K562 (cell line): Measurements from ENCODE around the gene GPX6. TPM values are rescaled to one million over a fixed set of nuclear protein-coding genes. Genes with fewer than 3 reads are reported as not detected.

ENCODE experiments used
- BRD4 ChIP-seq: fragments of 200-600 bp; sonication (generic); IDR thresholded peaks from 2 replicates; pipeline ENCODE4 v1.6.1; 2017; ENCODE audit warnings: inconsistent platforms
- CHD1 ChIP-seq: fragments of 200-600 bp; sonication (generic); IDR thresholded peaks from one replicate; pipeline ENCODE4 v1.6.1; 2012; ENCODE audit warnings: mild to moderate bottlenecking, moderate library complexity, low read length, inconsistent platforms
- CXXC5 ChIP-seq: fragments of 250-450 bp; sonication (Bioruptor Pico); IDR thresholded peaks from 2 replicates; pipeline ENCODE4 v1.8.0; 2022; ENCODE audit warnings: inconsistent platforms, mild to moderate bottlenecking, moderate library complexity
- FOS ChIP-seq: IDR thresholded peaks from 3 replicates; pipeline ENCODE4 v1.6.1; 2011; ENCODE audit not compliant: insufficient read length; ENCODE audit errors: extremely low read depth
- FOXM1 ChIP-seq, 2 experiments: fragments of 450-650 bp in 1 of 2; sonication (generic) in 1 of 2; formaldehyde crosslinking in 1 of 2; IDR thresholded peaks; 2 replicates each; pipeline versions ENCODE4 v1.6.1 to v1.9.0; 2017 to 2022; ENCODE audit warnings: low read depth in 2 of 2, mild to moderate bottlenecking in 2 of 2, missing genetic modification reagents in 1 of 2, moderate library complexity in 1 of 2
- GABPB2 ChIP-seq: fragments of 250-450 bp; sonication (Bioruptor Pico); conservative IDR thresholded peaks from 2 replicates; pipeline ENCODE4 v1.5.1; 2021; ENCODE audit warnings: mild to moderate bottlenecking
- HDAC1 ChIP-seq, 2 experiments: fragments of 450-650 bp; IDR thresholded peaks; 2 replicates each; pipeline ENCODE4 v1.6.1; 2016 to 2017; ENCODE audit warnings: inconsistent platforms in 1 of 2, mild to moderate bottlenecking in 1 of 2, moderate library complexity in 1 of 2
- KLF16 ChIP-seq: IDR thresholded peaks from 2 replicates; pipeline ENCODE4 v1.6.1; 2016; ENCODE audit warnings: antibody characterized with exemption
- LEF1 ChIP-seq: fragments of 450-650 bp; IDR thresholded peaks from 2 replicates; pipeline ENCODE4 v1.6.1; 2016; ENCODE audit warnings: mild to moderate bottlenecking
- MNT ChIP-seq, 2 experiments: fragments of 450-650 bp; conservative IDR thresholded peaks; 2 replicates each; pipeline ENCODE4 v1.6.1; 2017; ENCODE audit warnings: mild to moderate bottlenecking in 2 of 2, moderate library complexity in 2 of 2
- NCOR1 ChIP-seq: fragments of 450-650 bp; IDR thresholded peaks from 2 replicates; pipeline ENCODE4 v1.6.1; 2016; ENCODE audit warnings: mild to moderate bottlenecking, moderate library complexity
- NFATC3 ChIP-seq: fragments of 450-650 bp; IDR thresholded peaks from 2 replicates; pipeline ENCODE4 v1.6.1; 2017; ENCODE audit warnings: mild to moderate bottlenecking
- NR4A1 ChIP-seq, 2 experiments: fragments of 250-450 bp in 1 of 2; fragments of 450-650 bp in 1 of 2; sonication (Bioruptor Pico) in 1 of 2; IDR thresholded peaks; 2 replicates each; pipeline versions ENCODE4 v1.4.0 to v1.6.1; 2016 to 2020; ENCODE audit warnings: mild to moderate bottlenecking in 2 of 2, missing compliant biosample characterization in 1 of 2, missing genetic modification characterization in 1 of 2, moderate library complexity in 1 of 2
- PML ChIP-seq: IDR thresholded peaks from 2 replicates; pipeline ENCODE4 v1.6.1; 2012; ENCODE audit warnings: low read length, inconsistent platforms
- POLR2B ChIP-seq: fragments of 450-650 bp; IDR thresholded peaks from 2 replicates; pipeline ENCODE4 v1.6.1; 2018; ENCODE audit warnings: low read depth; ENCODE audit not compliant: partially characterized antibody
- RCOR1 ChIP-seq, 2 experiments: IDR thresholded peaks; 2 replicates each; pipeline ENCODE4 v1.6.1; 2012; ENCODE audit warnings: low read depth in 2 of 2, low read length in 2 of 2, borderline replicate concordance in 1 of 2, improper control_type of control experiment in 1 of 2
- SOX6 ChIP-seq: fragments of 450-650 bp; IDR thresholded peaks from 2 replicates; pipeline ENCODE4 v1.6.1; 2014; ENCODE audit warnings: mild to moderate bottlenecking
- SRSF1 ChIP-seq: fragments of 200-400 bp; formaldehyde crosslinking; IDR thresholded peaks from 2 replicates; pipeline ENCODE4 v1.6.1; 2017; ENCODE audit warnings: mild to moderate bottlenecking, low read depth, low read length, moderate library complexity
- THRB ChIP-seq: fragments of 450-650 bp; formaldehyde crosslinking; conservative IDR thresholded peaks from 2 replicates; pipeline ENCODE4 v1.4.0; 2022; ENCODE audit warnings: mild to moderate bottlenecking, missing genetic modification characterization
- TRIM24 ChIP-seq, 2 experiments: fragments of 450-650 bp; IDR thresholded peaks; 2 replicates each; pipeline ENCODE4 v1.6.1; 2016
- ZBTB2 ChIP-seq: fragments of 450-650 bp; IDR thresholded peaks from 2 replicates; pipeline ENCODE4 v1.6.1; 2016; ENCODE audit warnings: antibody characterized with exemption
- ZNF124 ChIP-seq: sonication (generic); formaldehyde crosslinking; IDR thresholded peaks from 2 replicates; pipeline ENCODE4 v1.8.1; 2022; ENCODE audit warnings: missing genetic modification reagents
- ZNF24 ChIP-seq: fragments of 450-650 bp; IDR thresholded peaks from 2 replicates; pipeline ENCODE4 v1.6.1; 2016
- polyA plus RNA-seq, 8 experiments: library from polyadenylated mRNA; depleted of rRNA in 4 of 8; stranded (reverse) in 5 of 8; unstranded in 3 of 8; fragments of >200 nt; fragmentation: Nextera tagmentation in 2 of 8; fragmentation: Illumina TruSeq in 1 of 8; extraction: Ambion mirVana in 2 of 8; extraction: Trizol in 1 of 8; gene quantifications; 2 replicates each; pipeline versions ENCODE4 v1.2.1 to v1.2.3, GENCODE V29; 2011 to 2014; ENCODE audit warnings: inconsistent platforms in 1 of 8, missing spikeins in 1 of 8
- total RNA-seq, 7 experiments: library from RNA; depleted of rRNA in 6 of 7; stranded (reverse); fragments of >200 nt in 6 of 7; fragmentation: Illumina TruSeq in 2 of 7; extraction: Trizol in 2 of 7; gene quantifications; 2 replicates each; pipeline versions ENCODE4 v1.2.1 to v1.2.3, GENCODE V29; 2011 to 2021; ENCODE audit warnings: low replicate concordance in 1 of 7
- TF ChIP-seq, protein P1 (sequence below), 2 experiments: fragments of 450-650 bp in 1 of 2; sonication (generic) in 1 of 2; formaldehyde crosslinking; conservative IDR thresholded peaks; 2 replicates each; pipeline versions ENCODE4 v1.4.0 to v1.8.1; 2020 to 2022; ENCODE audit warnings: mild to moderate bottlenecking in 1 of 2, missing genetic modification reagents in 1 of 2

GPX6 gene
- total and polyA plus RNA-seq, 9 of the 15 experiments (the other 6 are each of a cell fraction or from before 2014, with no cell fraction given), result not detected

GRCh38 chr6:28474441-28475219 lies 41.0 kb downstream of the GPX6 start (continued):
- 0 out of 4 replicates have a peak, but pooled peaks of 1 of the 2 experiments have one; percentile 39 for TF ChIP-seq TRIM24 (IDR thresholded peaks at IDR 0.05)
- peak; percentile 38; the same call in 1 of the 2 replicates for TF ChIP-seq FOXM1 (IDR thresholded peaks at IDR 0.05; ENCODE audit: low read depth)
- no peak for TF ChIP-seq FOXM1 (CRISPR knock-in tag; IDR thresholded peaks at IDR 0.05; ENCODE audit: low read depth)
- peak in 1 of 2 experiments; percentile 97; a peak in 3 of 4 replicates for TF ChIP-seq HDAC1 (IDR thresholded peaks at IDR 0.05)
- TF ChIP-seq CXXC5 (CRISPR knock-in tag), result peak; percentile 41; the same call in 1 of the 2 replicates
- TF ChIP-seq THRB (CRISPR knock-in tag), result 0 out of 2 replicates have a peak, but pooled peaks have one; percentile 34
- TF ChIP-seq ZNF24, result peak; percentile 78; the same call in 1 of the 2 replicates
- peak; percentile 56 to 64; a peak in 3 of 4 replicates for TF ChIP-seq MNT (conservative IDR thresholded peaks at IDR 0.05)
- peak; percentile 92 for TF ChIP-seq NFATC3
- no peak for TF ChIP-seq CHD1
- TF ChIP-seq SRSF1, result no peak
- TF ChIP-seq ZNF124 (CRISPR knock-in tag), result no peak
- TF ChIP-seq KLF16, result no peak
- peak; percentile 31; the same call in 1 of the 2 replicates for TF ChIP-seq LEF1
- TF ChIP-seq POLR2B, result peak; percentile 59
- peak; percentile 71 for TF ChIP-seq SOX6
- TF ChIP-seq RCOR1 (IDR thresholded peaks at IDR 0.05; ENCODE audit: borderline replicate concordance in 1 of 2, low read depth in 2 of 2, low read length in 2 of 2), result peak in 1 of 2 experiments; percentile 49; a peak in 1 of 4 replicates
- no peak for TF ChIP-seq NR4A1 (CRISPR knock-in tag; IDR thresholded peaks at IDR 0.05)
- TF ChIP-seq NR4A1 (tag; IDR thresholded peaks at IDR 0.05), result 0 out of 2 replicates have a peak, but pooled peaks have one; percentile 34
- peak; percentile 81 for TF ChIP-seq ZBTB2
- TF ChIP-seq FOS, result peak; percentile 60
- no peak for TF ChIP-seq GABPB2 (CRISPR knock-in tag)
- TF ChIP-seq BRD4, result peak; percentile 98
- TF ChIP-seq, protein P1, sequence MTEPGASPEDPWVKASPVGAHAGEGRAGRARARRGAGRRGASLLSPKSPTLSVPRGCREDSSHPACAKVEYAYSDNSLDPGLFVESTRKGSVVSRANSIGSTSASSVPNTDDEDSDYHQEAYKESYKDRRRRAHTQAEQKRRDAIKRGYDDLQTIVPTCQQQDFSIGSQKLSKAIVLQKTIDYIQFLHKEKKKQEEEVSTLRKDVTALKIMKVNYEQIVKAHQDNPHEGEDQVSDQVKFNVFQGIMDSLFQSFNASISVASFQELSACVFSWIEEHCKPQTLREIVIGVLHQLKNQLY (CRISPR knock-in tag; conservative IDR thresholded peaks at IDR 0.05), result no peak
- peak; percentile 42; the same call in 1 of the 2 replicates for TF ChIP-seq PML
- peak; percentile 16; the same call in 1 of the 2 replicates for TF ChIP-seq NCOR1
